Thyroid gland (tissue), 4 donors: ENCODE data around the gene COMMD10. TPM values are rescaled to one million over a fixed set of nuclear protein-coding genes. Genes with fewer than 3 reads are reported as not detected.

Source experiments
- DNase-seq, 2 donors: peaks; one replicate each; pipeline ENCODE4 v3.0.0-alpha.2; 2019
- H3K27ac ChIP-seq, 3 donors: fragments of 200-600 bp; sonication (generic); 1 replicate in 2 of 3; 2 replicates in 1 of 3; pipeline ENCODE4 v1.5.1; 2016 to 2019; ENCODE audit warnings: mild to moderate bottlenecking in 1 of 3, moderate library complexity in 1 of 3
- H3K27me3 ChIP-seq: fragments of 200-600 bp; sonication (generic); one replicate; pipeline ENCODE4 v1.5.1; 2019
- H3K36me3 ChIP-seq, 2 donors: fragments of 200-600 bp; sonication (generic); one replicate each; pipeline ENCODE4 v1.5.1; 2016 to 2019
- H3K4me1 ChIP-seq, 2 donors: fragments of 200-600 bp; sonication (generic); one replicate each; pipeline ENCODE4 v1.5.1; 2017 to 2019
- H3K4me3 ChIP-seq, 3 donors: fragments of 200-600 bp; sonication (generic); replicated peaks in 1 of 3; 1 replicate in 2 of 3; 2 replicates in 1 of 3; pipeline ENCODE4 v1.5.1; 2016; ENCODE audit warnings: mild to moderate bottlenecking in 1 of 3
- H3K9me3 ChIP-seq: fragments of 200-600 bp; sonication (generic); one replicate; pipeline ENCODE4 v1.5.1; 2017
- POLR2A ChIP-seq, 2 donors: fragments of 450-650 bp; IDR thresholded peaks; one replicate each; pipeline ENCODE4 v1.6.1; 2017; ENCODE audit warnings: antibody characterized with exemption in 2 of 2, mild to moderate bottlenecking in 2 of 2, moderate library complexity in 1 of 2
- WGBS, 2 donors: methylation state at CpG; one replicate each; pipeline ENCODE4 v1.1.5; 2017; 5-methylcytosine and 5-hydroxymethylcytosine counted together
- intact Hi-C: fragments of 100-400 bp; cut with DNase I; formaldehyde crosslinking; loops from one replicate; pipeline ENCODE4 v1.15.1; 2023
- total RNA-seq, 4 donors: library from RNA; depleted of rRNA; stranded (reverse); fragments of >200 nt; gene quantifications; one replicate each; pipeline ENCODE4 v1.2.3, GENCODE V29; 2016
- TF ChIP-seq, protein P1 (sequence below), 6 experiments: fragments of 200-600 bp in 3 of 6; fragments of 450-650 bp in 3 of 6; sonication (generic) in 3 of 6; IDR thresholded peaks; one replicate each; pipeline ENCODE4 v1.5.1; 2016 to 2019; ENCODE audit warnings: antibody characterized with exemption in 6 of 6, mild to moderate bottlenecking in 2 of 6, inconsistent platforms in 1 of 6, moderate library complexity in 1 of 6

COMMD10 gene
- total RNA-seq, 4 donors from 2014 or later: 51.9 to 73.5 (median 60.7) TPM

DNA sequence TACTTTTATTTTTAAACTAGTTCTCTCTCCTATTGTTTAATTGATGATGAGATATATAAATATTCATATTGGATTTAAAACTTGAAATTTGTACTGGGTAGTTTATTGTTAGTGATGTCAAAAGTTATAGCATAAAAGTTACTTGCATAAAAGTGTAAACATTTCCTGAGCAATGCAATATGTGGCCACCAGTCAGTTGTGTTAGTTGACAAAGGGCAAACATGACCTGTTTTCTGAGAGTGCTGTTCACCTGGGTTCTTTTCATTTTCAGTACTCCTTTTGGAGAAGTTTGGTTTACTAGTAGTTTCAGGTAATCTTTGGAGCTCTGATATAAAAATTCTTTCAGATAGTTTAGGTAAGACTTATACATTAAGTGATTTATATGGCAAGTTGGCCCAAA lies 69.4 kb downstream of the COMMD10 start:
- H3K36me3 ChIP-seq: no peaks in the 10 kb centered on the region
- H3K4me3 ChIP-seq: no peak overlapping the region
- H3K27ac ChIP-seq: no peak overlapping the region
- H3K9me3 ChIP-seq: no peaks in the 10 kb centered on the region
- no peak for DNase-seq
- no peaks in the 10 kb centered on the region for H3K27me3 ChIP-seq
- peaks cover 0 to 11% of the 10 kb centered on the region in 2 donors for H3K4me1 ChIP-seq
- TF ChIP-seq, protein P1, sequence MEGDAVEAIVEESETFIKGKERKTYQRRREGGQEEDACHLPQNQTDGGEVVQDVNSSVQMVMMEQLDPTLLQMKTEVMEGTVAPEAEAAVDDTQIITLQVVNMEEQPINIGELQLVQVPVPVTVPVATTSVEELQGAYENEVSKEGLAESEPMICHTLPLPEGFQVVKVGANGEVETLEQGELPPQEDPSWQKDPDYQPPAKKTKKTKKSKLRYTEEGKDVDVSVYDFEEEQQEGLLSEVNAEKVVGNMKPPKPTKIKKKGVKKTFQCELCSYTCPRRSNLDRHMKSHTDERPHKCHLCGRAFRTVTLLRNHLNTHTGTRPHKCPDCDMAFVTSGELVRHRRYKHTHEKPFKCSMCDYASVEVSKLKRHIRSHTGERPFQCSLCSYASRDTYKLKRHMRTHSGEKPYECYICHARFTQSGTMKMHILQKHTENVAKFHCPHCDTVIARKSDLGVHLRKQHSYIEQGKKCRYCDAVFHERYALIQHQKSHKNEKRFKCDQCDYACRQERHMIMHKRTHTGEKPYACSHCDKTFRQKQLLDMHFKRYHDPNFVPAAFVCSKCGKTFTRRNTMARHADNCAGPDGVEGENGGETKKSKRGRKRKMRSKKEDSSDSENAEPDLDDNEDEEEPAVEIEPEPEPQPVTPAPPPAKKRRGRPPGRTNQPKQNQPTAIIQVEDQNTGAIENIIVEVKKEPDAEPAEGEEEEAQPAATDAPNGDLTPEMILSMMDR (IDR thresholded peaks at IDR 0.05): no peak
- no peak for TF ChIP-seq POLR2A (IDR thresholded peaks at IDR 0.05)
- intact Hi-C loops: no loop called here

DNA sequence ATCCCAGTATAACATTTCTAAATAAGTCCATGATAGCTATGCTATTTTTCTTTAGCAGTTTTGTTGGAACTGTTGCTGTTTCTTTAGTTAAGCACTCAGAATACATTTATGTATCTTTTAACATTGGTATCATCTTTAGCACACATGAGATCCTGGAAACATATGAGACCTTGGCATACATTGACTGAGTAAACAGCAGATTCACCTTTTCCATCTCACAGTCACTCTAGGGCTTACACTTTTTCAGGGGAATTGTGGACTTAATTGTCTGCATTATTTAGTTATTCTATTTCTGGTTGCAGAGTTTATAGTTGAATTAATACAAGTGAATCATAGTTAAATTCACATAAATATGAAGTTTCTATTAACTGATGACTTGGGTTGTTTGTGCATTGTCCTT lies 70.1 kb downstream of the COMMD10 start:
- no peaks in the 10 kb centered on the region for H3K27me3 ChIP-seq
- no peak for TF ChIP-seq POLR2A (IDR thresholded peaks at IDR 0.05)
- TF ChIP-seq, protein P1 (IDR thresholded peaks at IDR 0.05): no peak
- intact Hi-C loops: no loop called here

DNA sequence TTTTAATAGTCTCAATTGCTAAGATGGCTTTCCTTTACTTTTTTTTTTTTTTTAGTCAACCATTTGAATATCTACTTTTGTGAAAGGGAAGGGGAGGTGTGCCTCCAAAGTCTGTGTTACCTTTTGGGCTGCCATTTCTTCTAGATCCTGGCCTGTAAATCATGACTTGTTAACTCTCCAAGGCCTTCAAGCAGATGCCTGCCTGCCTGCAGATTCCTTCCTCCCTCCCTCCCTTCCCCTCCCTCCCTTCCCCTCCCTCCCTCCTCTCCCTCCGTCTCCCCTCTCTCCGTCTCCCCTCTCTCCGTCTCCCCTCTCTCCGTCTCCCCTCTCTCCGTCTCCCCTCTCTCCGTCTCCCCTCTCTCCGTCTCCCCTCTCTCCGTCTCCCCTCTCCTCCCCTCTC lies 73.1 kb downstream of the COMMD10 start:
- 98 to 100% methylated on average over 4 to 6 of the region's 8 CpGs for WGBS, 2 donors
- Histone ChIP-seq H3K27ac (no peak overlapping the region), H3K27me3 (no peaks in the 10 kb centered on the region), H3K9me3 (no peaks in the 10 kb centered on the region), H3K4me1 (peaks cover 0 to 11% of the 10 kb centered on the region in 2 donors), H3K4me3 (no peak overlapping the region), H3K36me3 (no peaks in the 10 kb centered on the region)
- TF ChIP-seq, protein P1 (IDR thresholded peaks at IDR 0.05): no peak
- TF ChIP-seq POLR2A (IDR thresholded peaks at IDR 0.05): no peak
- no peak for DNase-seq
- intact Hi-C loops: no loop called here

More for the DNA sequence above, 70.1 kb downstream of the COMMD10 start:
- H3K9me3 ChIP-seq: no peaks in the 10 kb centered on the region
- DNase-seq: no peak
- H3K27ac ChIP-seq: no peak overlapping the region
- H3K36me3 ChIP-seq: no peaks in the 10 kb centered on the region
- H3K4me1 ChIP-seq: peaks cover 0 to 11% of the 10 kb centered on the region in 2 donors
- H3K4me3 ChIP-seq: no peak overlapping the region

DNA sequence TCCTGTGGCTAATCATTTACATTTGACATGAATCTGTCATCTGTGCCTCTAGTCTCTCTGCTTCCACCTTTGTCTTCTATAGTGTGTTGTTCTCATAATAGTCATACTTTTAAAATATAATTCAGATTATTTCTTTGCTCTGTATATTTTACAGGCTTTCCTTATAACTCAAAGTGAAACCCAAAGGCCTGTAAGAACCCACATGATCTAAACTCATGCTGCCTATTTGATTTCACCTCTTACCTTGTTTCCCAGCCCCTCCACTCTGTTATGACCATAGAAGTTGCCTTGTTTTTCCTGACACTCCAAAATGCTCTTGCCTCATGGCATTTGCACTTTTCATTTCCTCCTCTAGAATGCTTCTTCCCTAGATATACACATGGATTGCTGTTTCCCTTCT lies 74.2 kb downstream of the COMMD10 start:
- no peak for DNase-seq
- H3K4me3 ChIP-seq: no peak overlapping the region
- H3K36me3 ChIP-seq: no peaks in the 10 kb centered on the region
- intact Hi-C loops: no loop called here
- no peaks in the 10 kb centered on the region for H3K27me3 ChIP-seq
- H3K27ac ChIP-seq: no peak overlapping the region
- peaks cover 0 to 6% of the 10 kb centered on the region in 2 donors for H3K4me1 ChIP-seq
- no peaks in the 10 kb centered on the region for H3K9me3 ChIP-seq
- no peak for TF ChIP-seq POLR2A (IDR thresholded peaks at IDR 0.05)
- TF ChIP-seq, protein P1 (IDR thresholded peaks at IDR 0.05): no peak

DNA sequence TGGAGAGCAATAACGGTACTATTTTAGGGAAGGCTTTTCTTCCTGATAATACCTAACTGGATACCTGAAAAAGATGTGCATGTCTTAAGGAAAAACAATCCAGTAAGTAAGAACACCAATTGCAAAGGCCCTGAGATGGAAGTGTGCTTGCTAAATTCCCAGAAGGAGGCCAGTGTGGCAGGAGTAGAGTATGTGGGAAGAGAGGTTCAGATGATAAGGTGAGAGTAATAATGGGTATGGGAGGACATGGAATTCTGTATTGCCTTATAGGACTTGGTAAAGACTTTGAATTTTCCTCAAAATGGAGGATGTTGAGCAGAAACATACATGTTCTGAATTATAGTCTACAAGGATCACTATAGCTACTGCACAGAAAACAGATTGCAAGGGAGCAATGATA lies 89.3 kb downstream of the COMMD10 start:
- no peak overlapping the region for H3K27ac ChIP-seq
- no peaks in the 10 kb centered on the region for H3K9me3 ChIP-seq
- TF ChIP-seq, protein P1 (IDR thresholded peaks at IDR 0.05): no peak
- TF ChIP-seq POLR2A (IDR thresholded peaks at IDR 0.05): no peak
- WGBS, 2 donors: 92 to 100% methylated on average over 1 of the region's 1 CpG
- no peak overlapping the region for H3K4me3 ChIP-seq
- no peak for DNase-seq
- intact Hi-C loops: no loop called here
- H3K36me3 ChIP-seq: no peaks in the 10 kb centered on the region
- H3K27me3 ChIP-seq: no peaks in the 10 kb centered on the region
- H3K4me1 ChIP-seq: no peaks in the 10 kb centered on the region
